ENCODE results near the gene EIF3J. TPM values are rescaled to one million over a fixed set of nuclear protein-coding genes. Genes with fewer than 3 reads are reported as not detected.

EIF3J gene
- total and polyA plus RNA-seq, 2 donors from 2014 or later: 49.8 to 69.1 TPM

DNA sequence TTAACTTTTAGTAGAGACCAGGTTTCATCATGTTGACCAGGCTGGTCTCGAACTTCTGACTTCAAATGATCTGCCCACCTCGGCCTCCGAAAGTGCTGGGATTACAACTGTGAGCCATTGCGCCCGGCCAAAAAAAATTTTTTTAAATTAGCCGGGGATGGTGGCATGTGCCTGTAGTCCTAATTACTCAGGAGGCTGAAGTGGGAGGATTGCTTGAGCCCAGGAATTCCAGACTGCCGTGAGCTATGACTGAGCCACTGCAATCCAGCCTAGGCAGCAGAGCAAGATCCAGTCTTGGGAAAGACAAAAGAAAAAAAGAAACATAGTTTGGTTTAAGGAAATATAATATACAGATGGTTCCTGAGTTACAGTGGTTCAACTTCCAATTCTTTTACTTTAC is 44.9 kb upstream of the EIF3J start:
- Histone ChIP-seq H3K4me3 (ENCODE audit: low read length in 3 of 3) (no peak overlapping the region), H3K9ac (ENCODE audit: low read length in 3 of 3) (no peak overlapping the region), H3K4me1 (ENCODE audit: control insufficient read depth in 2 of 3, insufficient read depth in 2 of 3, low read depth in 1 of 3, low read length in 3 of 3) (peaks cover 0 to 3% (median 0%) of the 10 kb centered on the region in 3 donors), H3K27ac (ENCODE audit: low read depth in 2 of 2, low read length in 2 of 2) (no peak overlapping the region), H3K9me3 (ENCODE audit: control insufficient read depth in 2 of 3, insufficient read depth in 1 of 3, low read length in 3 of 3) (no peaks in the 10 kb centered on the region), H3K27me3 (ENCODE audit: control insufficient read depth, insufficient read depth, low read length) (no peaks in the 10 kb centered on the region), H3K36me3 (ENCODE audit: control insufficient read depth in 2 of 3, insufficient read depth in 3 of 3, low read length in 3 of 3) (peaks cover 0 to 11% (median 2%) of the 10 kb centered on the region in 3 donors)
- DNase-seq: no peak
- no peak for FAIRE-seq
- TF ChIP-seq CTCF (IDR thresholded peaks at IDR 0.05; ENCODE audit: borderline replicate concordance, extremely low read depth, insufficient read depth): no peak
- intact Hi-C loops (cut with DNase I): no loop called here

- FAIRE-seq (no peak), DNase-seq (no peak)
- H3K36me3 ChIP-seq (ENCODE audit: control insufficient read depth in 2 of 3, insufficient read depth in 3 of 3, low read length in 3 of 3): peaks cover 0 to 5% (median 2%) of the 10 kb centered on the region in 3 donors
- no peaks in the 10 kb centered on the region for H3K9me3 ChIP-seq (ENCODE audit: control insufficient read depth in 2 of 3, insufficient read depth in 1 of 3, low read length in 3 of 3)
- H3K27ac ChIP-seq (ENCODE audit: low read depth in 2 of 2, low read length in 2 of 2): no peak overlapping the region
- H3K27me3 ChIP-seq (ENCODE audit: control insufficient read depth, insufficient read depth, low read length): no peaks in the 10 kb centered on the region
- no peak for TF ChIP-seq CTCF (IDR thresholded peaks at IDR 0.05; ENCODE audit: borderline replicate concordance, extremely low read depth, insufficient read depth)
- intact Hi-C loops (cut with DNase I): no loop called here
- H3K4me3 ChIP-seq (ENCODE audit: low read length in 3 of 3): no peak overlapping the region
- H3K9ac ChIP-seq (ENCODE audit: low read length in 3 of 3): no peak overlapping the region
- peaks cover 0 to 3% (median 0%) of the 10 kb centered on the region in 3 donors for H3K4me1 ChIP-seq (ENCODE audit: control insufficient read depth in 2 of 3, insufficient read depth in 2 of 3, low read depth in 1 of 3, low read length in 3 of 3)
These were observed 44.3 kb upstream of the EIF3J start for GRCh38 chr15:44492672-44493071.

DNA sequence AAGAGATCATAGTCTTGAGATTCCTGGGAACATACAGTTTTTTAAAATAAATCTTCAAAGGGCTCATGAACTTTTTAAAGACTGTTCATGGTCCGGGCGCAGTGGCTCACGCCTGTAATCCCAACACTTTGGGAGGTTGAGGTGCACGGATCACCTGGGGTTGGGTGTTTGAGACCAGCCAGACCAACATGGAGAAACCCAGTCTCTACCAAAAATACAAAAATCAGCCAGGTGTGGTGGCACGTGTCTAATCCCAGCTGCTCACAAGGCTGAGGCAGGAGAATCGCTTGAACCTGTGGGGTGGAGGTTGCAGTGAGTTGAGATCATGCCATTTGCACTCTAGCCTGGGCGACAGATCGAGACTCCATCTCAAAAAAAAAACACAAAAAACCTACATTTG is 41.4 kb upstream of the EIF3J start:
- Histone ChIP-seq H3K9ac (ENCODE audit: low read length in 3 of 3) (no peak overlapping the region), H3K27ac (ENCODE audit: low read depth in 2 of 2, low read length in 2 of 2) (no peak overlapping the region), H3K4me1 (ENCODE audit: control insufficient read depth in 2 of 3, insufficient read depth in 2 of 3, low read depth in 1 of 3, low read length in 3 of 3) (no peaks in the 10 kb centered on the region), H3K36me3 (ENCODE audit: control insufficient read depth in 2 of 3, insufficient read depth in 3 of 3, low read length in 3 of 3) (peaks cover 0 to 6% (median 2%) of the 10 kb centered on the region in 3 donors), H3K27me3 (ENCODE audit: control insufficient read depth, insufficient read depth, low read length) (no peaks in the 10 kb centered on the region), H3K4me3 (ENCODE audit: low read length in 3 of 3) (no peak overlapping the region), H3K9me3 (ENCODE audit: control insufficient read depth in 2 of 3, insufficient read depth in 1 of 3, low read length in 3 of 3) (no peaks in the 10 kb centered on the region)
- no peak for DNase-seq
- no peak for TF ChIP-seq CTCF (IDR thresholded peaks at IDR 0.05; ENCODE audit: borderline replicate concordance, extremely low read depth, insufficient read depth)
- intact Hi-C loops (cut with DNase I): no loop called here
- FAIRE-seq: no peak

DNA sequence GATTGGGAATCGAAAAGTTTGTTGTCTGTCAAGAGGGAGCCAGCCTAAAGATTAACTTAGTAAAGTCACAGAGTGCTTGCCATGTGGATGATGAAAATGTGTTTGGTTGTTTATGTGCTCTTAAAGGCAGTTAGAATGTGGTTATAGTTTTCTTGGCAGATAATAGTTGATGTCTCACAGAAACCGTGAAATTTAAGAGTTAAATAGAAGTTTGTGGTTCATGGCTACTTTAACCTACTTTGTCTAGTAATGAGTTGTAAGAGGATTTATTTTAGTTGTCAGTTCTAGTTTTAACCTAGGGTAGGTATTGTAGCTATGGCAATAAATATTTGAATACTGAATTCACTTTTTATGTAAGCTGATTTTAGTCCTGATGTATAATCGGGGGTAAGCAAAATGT is 36.4 kb upstream of the EIF3J start:
- no peak overlapping the region for H3K4me3 ChIP-seq (ENCODE audit: low read length in 3 of 3)
- peak overlapping the region in 1 of 2 donors; percentile 51 for H3K27ac ChIP-seq (ENCODE audit: low read depth in 2 of 2, low read length in 2 of 2)
- no peaks in the 10 kb centered on the region for H3K9me3 ChIP-seq (ENCODE audit: control insufficient read depth in 2 of 3, insufficient read depth in 1 of 3, low read length in 3 of 3)
- H3K9ac ChIP-seq (ENCODE audit: low read length in 3 of 3): no peak overlapping the region
- intact Hi-C loops (cut with DNase I): no loop called here
- FAIRE-seq (no peak), DNase-seq (no peak)
- no peak for TF ChIP-seq CTCF (IDR thresholded peaks at IDR 0.05; ENCODE audit: borderline replicate concordance, extremely low read depth, insufficient read depth)
- H3K4me1 ChIP-seq (ENCODE audit: control insufficient read depth in 2 of 3, insufficient read depth in 2 of 3, low read depth in 1 of 3, low read length in 3 of 3): no peaks in the 10 kb centered on the region
- H3K36me3 ChIP-seq (ENCODE audit: control insufficient read depth in 2 of 3, insufficient read depth in 3 of 3, low read length in 3 of 3): peaks cover 2 to 11% (median 2%) of the 10 kb centered on the region in 3 donors
- H3K27me3 ChIP-seq (ENCODE audit: control insufficient read depth, insufficient read depth, low read length): no peaks in the 10 kb centered on the region
